IMR-90 (cell line): ENCODE data around the gene C22orf15. TPM values are rescaled to one million over a fixed set of nuclear protein-coding genes. Genes with fewer than 3 reads are reported as not detected.

Experiments used
- ATAC-seq: fragments of 200-7000 bp; cut with Tn5 transposase; 2 replicates; pipeline ENCODE4 v1.9.1; 2020; ENCODE audit warnings: low read depth, mild to moderate bottlenecking, moderate library complexity
- BruUV-seq: library from RNA; stranded (reverse); fragments of 400-500 nt; replicated peaks from 2 replicates; lab custom pipeline; 2021; lab: Mats Ljungman, UMichigan
- CTCF ChIA-PET: fragments of 300-600 bp; formaldehyde crosslinking; extraction: SDS; loops from one replicate; lab custom pipeline; 2021; ENCODE audit warnings: antibody characterized with exemption; lab: Yijun Ruan, JAX
- POLR2A ChIA-PET: fragments of 300-600 bp; sonication (Branson Sonifier 250); formaldehyde crosslinking; loops from one replicate; lab custom pipeline; 2022; ENCODE audit warnings: antibody characterized with exemption; ENCODE audit not compliant: unreplicated experiment; lab: Charles Lee
- DNase-seq: peaks from one replicate; pipeline ENCODE4 v3.0.0; 2013
- H2AFZ ChIP-seq: replicated peaks from 2 replicates; pipeline ENCODE3; 2013; ENCODE audit warnings: low read length, mild to moderate bottlenecking; ENCODE audit not compliant: poor library complexity
- H2AK5ac ChIP-seq: 2 replicates; pipeline ENCODE4 v1.6.1; 2013; ENCODE audit warnings: low read depth, low read length, inconsistent platforms
- H2AK9ac ChIP-seq: replicated peaks from 2 replicates; pipeline ENCODE3; 2013; ENCODE audit warnings: mild to moderate bottlenecking, low read depth, low read length, moderate library complexity; ENCODE audit not compliant: poor library complexity
- H2BK120ac ChIP-seq: 2 replicates; pipeline ENCODE4 v1.6.1; 2013; ENCODE audit warnings: low read depth, low read length, inconsistent platforms
- H2BK15ac ChIP-seq: 3 replicates; pipeline ENCODE4 v1.6.1; 2013; ENCODE audit warnings: low read depth, low read length, inconsistent platforms
- H2BK20ac ChIP-seq: 2 replicates; pipeline ENCODE4 v1.6.1; 2013; ENCODE audit warnings: low read depth, mild to moderate bottlenecking, inconsistent platforms, low read length, moderate library complexity
- H2BK5ac ChIP-seq: 2 replicates; pipeline ENCODE4 v1.6.1; 2013; ENCODE audit warnings: mild to moderate bottlenecking, low read depth, low read length, inconsistent platforms; ENCODE audit not compliant: poor library complexity, severe bottlenecking
- H3K14ac ChIP-seq: replicated peaks from 2 replicates; pipeline ENCODE4 v1.6.1; 2013; ENCODE audit warnings: low read depth, low read length, inconsistent platforms
- H3K18ac ChIP-seq: 2 replicates; pipeline ENCODE4 v1.6.1; 2013; ENCODE audit warnings: low read depth, low read length, control low read depth
- H3K23ac ChIP-seq: 2 replicates; pipeline ENCODE4 v1.6.1; 2013; ENCODE audit warnings: low read depth, low read length, inconsistent platforms
- H3K27ac ChIP-seq: 2 replicates; pipeline ENCODE4 v1.5.1; 2013; ENCODE audit warnings: mild to moderate bottlenecking, control low read depth, low read length; ENCODE audit not compliant: insufficient read depth
- H3K27me3 ChIP-seq: 2 replicates; pipeline ENCODE4 v1.6.1; 2013; ENCODE audit warnings: low read length; ENCODE audit not compliant: control insufficient read depth, insufficient read depth
- H3K36me3 ChIP-seq: 2 replicates; pipeline ENCODE4 v1.6.1; 2013; ENCODE audit warnings: low read length, mixed read lengths; ENCODE audit not compliant: control insufficient read depth, insufficient read depth
- H3K4ac ChIP-seq: 2 replicates; pipeline ENCODE4 v1.6.1; 2013; ENCODE audit warnings: low read depth, low read length, inconsistent platforms
- H3K4me1 ChIP-seq: 2 replicates; pipeline ENCODE4 v1.6.1; 2013; ENCODE audit warnings: low read length, mixed read lengths; ENCODE audit not compliant: control insufficient read depth, insufficient read depth
- H3K4me2 ChIP-seq: 2 replicates; pipeline ENCODE4 v1.6.1; 2013; ENCODE audit warnings: low read depth, mild to moderate bottlenecking, control low read depth, low read length, moderate library complexity
- H3K4me3 ChIP-seq: 2 replicates; pipeline ENCODE4 v1.5.1; 2013; ENCODE audit warnings: low read depth, mild to moderate bottlenecking, control low read depth, low read length, moderate library complexity; ENCODE audit not compliant: insufficient read depth
- H3K56ac ChIP-seq: 2 replicates; pipeline ENCODE4 v1.6.1; 2013; ENCODE audit warnings: low read length, inconsistent platforms; ENCODE audit not compliant: insufficient read depth; ENCODE audit errors: extremely low read depth
- H3K79me1 ChIP-seq, 2 experiments: 2 replicates each; pipeline ENCODE4 v1.6.1; 2013; ENCODE audit warnings: low read length in 2 of 2, inconsistent platforms in 1 of 2, low read depth in 1 of 2
- H3K9ac ChIP-seq: 2 replicates; pipeline ENCODE4 v1.6.1; 2013; ENCODE audit warnings: low read depth, low read length, control low read depth
- H3K9me1 ChIP-seq: 2 replicates; pipeline ENCODE4 v1.6.1; 2013; ENCODE audit warnings: low read length, inconsistent platforms; ENCODE audit not compliant: insufficient read depth
- H3K9me3 ChIP-seq: 2 replicates; pipeline ENCODE4 v1.6.1; 2013; ENCODE audit warnings: low read length; ENCODE audit not compliant: control insufficient read depth, insufficient read depth
- H4K20me1 ChIP-seq: 2 replicates; pipeline ENCODE4 v1.6.1; 2013; ENCODE audit warnings: low read length, inconsistent platforms; ENCODE audit not compliant: insufficient read depth
- H4K5ac ChIP-seq: 2 replicates; pipeline ENCODE4 v1.6.1; 2013; ENCODE audit warnings: mild to moderate bottlenecking, low read depth, low read length, control low read depth
- H4K8ac ChIP-seq, 2 experiments: 2 replicates each; pipeline ENCODE4 v1.6.1; 2013; ENCODE audit warnings: low read depth in 2 of 2, low read length in 2 of 2, control low read depth in 1 of 2, inconsistent platforms in 1 of 2
- H4K91ac ChIP-seq: 2 replicates; pipeline ENCODE4 v1.6.1; 2013; ENCODE audit warnings: low read depth, low read length, inconsistent platforms; ENCODE audit not compliant: insufficient read depth
- MXI1 ChIP-seq: IDR thresholded peaks from 2 replicates; pipeline ENCODE4 v1.6.1; 2012; ENCODE audit warnings: low read depth, mild to moderate bottlenecking, low read length, moderate library complexity, borderline replicate concordance
- RAD21 ChIP-seq: IDR thresholded peaks from 2 replicates; pipeline ENCODE4 v1.6.1; 2012; ENCODE audit warnings: low read length, improper control_type of control experiment
- SMC3 ChIP-seq: fragments of 150-350 bp; IDR thresholded peaks from 2 replicates; pipeline ENCODE4 v1.6.1; 2016; ENCODE audit warnings: low read depth, mild to moderate bottlenecking, antibody characterized with exemption, low read length, moderate library complexity
- WGBS, 2 experiments: methylation state at CpG; one replicate each; pipeline versions ENCODE4 v1.1.5 to v1.1.7; 2013; ENCODE audit warnings: missing lambda C conversion rate in 2 of 2; ENCODE audit not compliant: insufficient read length in 1 of 2; ENCODE audit errors: extremely low coverage in 2 of 2; 5-methylcytosine and 5-hydroxymethylcytosine counted together
- dilution Hi-C: fragments of 300-500 bp; cut with HindIII; formaldehyde crosslinking; loops from one replicate; pipeline ENCODE4 v1.14.3; 2018; ENCODE audit warnings: low sequenced_read_pairs; ENCODE audit not compliant: unreplicated experiment
- in situ Hi-C: fragments of 300-500 bp; cut with MboI; formaldehyde crosslinking; loops from 3 replicates; pipeline ENCODE4 v1.14.3; 2019; ENCODE audit warnings: low sequenced_read_pairs, inconsistent platforms, mixed read lengths
- intact Hi-C: fragments of 100-400 bp; cut with micrococcal nuclease; formaldehyde crosslinking; loops from 2 replicates; pipeline ENCODE4 v1.10.0; 2022
- polyA plus RNA-seq, 3 experiments: library from polyadenylated mRNA; depleted of rRNA; stranded (reverse); fragments of >200 nt; gene quantifications; 2 replicates each; pipeline ENCODE4 v1.2.3, GENCODE V29; 2012; ENCODE audit warnings: low replicate concordance in 1 of 3
- total RNA-seq: library from RNA; depleted of rRNA; stranded (reverse); fragments of >200 nt; gene quantifications from 2 replicates; pipeline ENCODE4 v1.2.3, GENCODE V29; 2012
- TF ChIP-seq, protein P1 (sequence below): fragments of 150-350 bp; IDR thresholded peaks from 2 replicates; pipeline ENCODE4 v1.6.1; 2017; ENCODE audit warnings: mild to moderate bottlenecking, antibody characterized with exemption, low read length, low read depth

C22orf15 gene
- total and polyA plus RNA-seq, 2 of the 4 experiments (the other 2 are of a cell fraction), result 2.3 to 3.1 TPM

DNA sequence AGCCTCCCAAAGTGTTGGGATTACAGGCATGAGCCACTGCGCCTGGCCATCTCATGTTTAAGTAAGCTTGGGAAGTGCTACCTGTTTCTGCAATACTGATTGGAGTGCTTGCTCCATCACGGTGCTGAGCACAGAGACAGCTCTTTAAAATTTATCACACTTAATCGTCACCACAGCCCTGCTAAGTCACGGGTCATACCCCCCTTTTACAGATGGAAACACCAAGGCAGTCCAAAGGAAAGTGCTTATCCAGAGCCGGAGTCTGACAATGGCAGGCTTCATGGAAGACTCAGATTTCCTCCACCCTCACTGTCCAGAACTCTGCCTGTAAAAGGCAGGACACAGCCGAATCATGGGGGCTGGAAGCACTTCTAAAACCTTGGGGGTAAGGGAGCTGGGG lies 2.7 kb upstream of the C22orf15 start:
- no peak for ATAC-seq
- H4K5ac ChIP-seq, result no peak overlapping the region
- H3K9ac ChIP-seq, result no peak overlapping the region
- H3K27me3 ChIP-seq, result 0 out of 2 replicates have a peak, but pooled peaks cover 1% of the 10 kb centered on the region
- no peak overlapping the region for H3K4me3 ChIP-seq
- peaks cover 8% of the 10 kb centered on the region for H3K4me1 ChIP-seq
- no peak overlapping the region for H2BK15ac ChIP-seq
- TF ChIP-seq, protein P1, sequence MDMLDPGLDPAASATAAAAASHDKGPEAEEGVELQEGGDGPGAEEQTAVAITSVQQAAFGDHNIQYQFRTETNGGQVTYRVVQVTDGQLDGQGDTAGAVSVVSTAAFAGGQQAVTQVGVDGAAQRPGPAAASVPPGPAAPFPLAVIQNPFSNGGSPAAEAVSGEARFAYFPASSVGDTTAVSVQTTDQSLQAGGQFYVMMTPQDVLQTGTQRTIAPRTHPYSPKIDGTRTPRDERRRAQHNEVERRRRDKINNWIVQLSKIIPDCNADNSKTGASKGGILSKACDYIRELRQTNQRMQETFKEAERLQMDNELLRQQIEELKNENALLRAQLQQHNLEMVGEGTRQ, result no peak
- TF ChIP-seq RAD21 (no peak), MXI1 (no peak), SMC3 (no peak)
- intact Hi-C loops (no loop called here), in situ Hi-C loops (no loop called here), dilution Hi-C loops (no loop called here)
- no peak overlapping the region for H3K56ac ChIP-seq
- no peaks in the 10 kb centered on the region for H4K20me1 ChIP-seq
- no peak overlapping the region for H2BK5ac ChIP-seq
- POLR2A ChIA-PET, result no interaction called here
- H3K9me3 ChIP-seq, result no peaks in the 10 kb centered on the region
- no peak overlapping the region for H3K14ac ChIP-seq
- H4K91ac ChIP-seq, result no peak overlapping the region
- no peak overlapping the region for H3K4me2 ChIP-seq
- H3K4ac ChIP-seq, result no peak overlapping the region
- WGBS, 2 experiments, result no CpG with 5 or more reads among the region's 6 CpGs
- no peaks in the 10 kb centered on the region for H3K36me3 ChIP-seq
- H4K8ac ChIP-seq, result no peak overlapping the region
- H3K9me1 ChIP-seq, result 0 out of 2 replicates have a peak, but pooled peaks cover 7% of the 10 kb centered on the region
- no peak overlapping the region for H3K18ac ChIP-seq
- no peak overlapping the region for H2AFZ ChIP-seq
- H2AK9ac ChIP-seq, result no peak overlapping the region
- BruUV-seq, result no TSS peak
- no peak overlapping the region for H2AK5ac ChIP-seq
- no peak for DNase-seq
- no peak overlapping the region for H3K27ac ChIP-seq
- H2BK20ac ChIP-seq, result no peak overlapping the region
- CTCF ChIA-PET, result no interaction called here
- no peak overlapping the region for H2BK120ac ChIP-seq
- no peak overlapping the region for H3K23ac ChIP-seq
- no peaks in the 10 kb centered on the region for H3K79me1 ChIP-seq
